GM19193 (cell line): Measurements from ENCODE around the gene PTPRH.

ENCODE experiments used
- POLR2A ChIP-seq: IDR thresholded peaks from 4 replicates; pipeline ENCODE4 v1.6.1; 2011; ENCODE audit not compliant: insufficient read depth, insufficient read length; ENCODE audit errors: extremely low read depth

PTPRH gene

DNA sequence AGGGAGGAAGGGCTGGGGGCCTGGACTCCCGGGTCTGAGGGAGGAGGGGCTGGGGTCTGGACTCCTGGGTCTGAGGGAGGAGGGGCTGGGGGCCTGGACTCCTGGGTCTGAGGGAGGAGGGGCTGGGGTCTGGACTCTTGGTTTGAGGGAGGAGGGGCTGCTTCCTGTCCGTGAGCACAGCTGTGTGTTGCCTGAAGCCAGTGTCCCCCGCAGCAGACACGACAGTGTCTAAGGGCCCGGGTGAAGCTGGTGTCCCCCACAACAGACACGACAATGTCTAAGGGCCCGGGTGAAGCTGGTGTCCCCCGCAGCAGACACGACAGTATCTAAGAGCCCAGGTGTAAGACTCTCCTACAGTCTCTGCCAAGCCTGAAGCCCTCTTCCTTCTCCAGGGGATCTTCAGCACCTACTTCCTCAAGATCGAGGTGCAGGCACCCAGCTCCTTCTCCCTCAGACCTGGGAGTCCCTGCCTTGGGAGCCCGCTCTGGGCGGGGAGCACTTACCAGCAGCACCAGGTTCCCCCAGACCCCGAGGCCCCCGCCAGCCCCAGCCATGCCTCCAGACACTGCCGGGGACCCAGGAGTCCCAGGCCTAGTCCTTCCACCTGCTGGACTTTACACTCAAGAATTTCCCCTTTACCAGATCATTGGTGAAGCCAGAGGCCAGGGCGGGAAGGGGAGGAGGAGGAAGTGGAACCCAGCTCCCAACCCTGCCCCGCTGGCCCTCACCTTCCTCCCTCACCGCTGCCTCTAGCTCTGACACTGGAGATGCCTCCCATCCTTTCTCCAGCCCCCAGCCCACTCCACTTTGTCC is at the start of gene PTPRH:
TSS of gene PTPRH (minus strand) at position 622 of the 813 bp plus-strand sequence. CDS start at position 554, 68 bp downstream.
- TF ChIP-seq POLR2A = no peak

DNA sequence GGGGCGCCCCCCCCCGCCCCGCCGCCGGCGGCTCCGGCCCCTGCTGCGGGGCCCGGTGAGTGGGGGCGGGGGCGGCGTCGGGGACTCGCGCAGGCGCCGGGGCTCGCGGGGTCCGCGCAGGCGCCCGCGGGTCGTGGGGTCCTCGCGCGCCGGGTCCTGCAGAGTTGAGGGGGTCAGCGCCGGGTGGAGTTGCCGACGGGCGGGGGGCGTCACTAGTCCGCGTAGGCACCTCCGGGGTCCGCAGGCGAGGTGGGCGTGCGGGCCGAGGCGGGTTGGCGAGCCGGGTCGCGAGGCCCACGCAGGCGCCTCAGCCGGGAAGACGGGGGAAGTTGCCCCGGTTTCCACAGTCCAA is 49.2 kb upstream of the PTPRH start:
- no peak for TF ChIP-seq POLR2A

- no peak for TF ChIP-seq POLR2A
These were observed 48.4 kb upstream of the PTPRH start for GRCh38 chr19:55257461-55258420.

- TF ChIP-seq POLR2A = no peak
These were observed 47.5 kb upstream of the PTPRH start for GRCh38 chr19:55256562-55257460.

GRCh38 chr19:55255618-55256423 is 46.5 kb upstream of the PTPRH start:
- TF ChIP-seq POLR2A = peak; percentile 1

GRCh38 chr19:55254625-55254977 is 45.3 kb upstream of the PTPRH start:
- peak; percentile 3 for TF ChIP-seq POLR2A

DNA sequence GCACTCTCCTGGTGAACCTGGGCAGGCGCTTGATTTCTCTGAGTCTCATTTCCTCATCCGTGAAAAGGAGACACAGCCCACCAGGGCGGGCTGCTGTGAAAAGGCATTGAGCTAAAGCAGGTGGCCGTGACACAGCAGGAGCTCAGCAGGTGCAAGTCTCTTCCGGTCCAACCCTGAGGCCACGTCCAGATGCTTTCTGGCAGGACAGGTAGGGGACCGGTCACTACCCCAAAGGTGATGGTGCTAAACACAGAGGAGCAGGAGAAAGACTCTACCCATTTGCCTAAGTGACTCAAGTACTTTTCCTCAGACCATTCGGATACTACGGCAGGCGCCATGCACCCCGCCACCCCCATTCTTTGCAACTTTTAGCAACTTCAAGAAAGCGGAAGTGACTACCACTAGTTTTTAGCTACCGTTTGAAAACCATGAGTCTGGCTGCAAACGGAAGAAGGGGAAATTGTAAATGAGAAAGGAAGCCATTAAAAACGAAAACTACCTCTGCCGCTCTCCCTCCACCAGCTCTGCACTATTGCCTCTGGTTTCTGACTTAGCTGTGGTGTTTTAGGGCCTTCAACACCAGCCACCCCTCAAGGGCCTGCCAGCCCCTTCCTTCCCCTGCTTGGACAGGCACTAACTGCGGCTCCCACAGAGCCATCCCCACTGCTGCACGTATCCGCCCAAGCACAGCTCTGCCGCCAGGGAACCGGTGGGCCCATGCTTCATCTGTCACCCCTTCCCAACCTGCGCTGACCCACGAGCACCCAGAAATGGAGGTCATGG is 44.7 kb upstream of the PTPRH start:
- TF ChIP-seq POLR2A = peak; percentile 54

GRCh38 chr19:55252760-55253663 is 43.7 kb upstream of the PTPRH start:
- no peak for TF ChIP-seq POLR2A

DNA sequence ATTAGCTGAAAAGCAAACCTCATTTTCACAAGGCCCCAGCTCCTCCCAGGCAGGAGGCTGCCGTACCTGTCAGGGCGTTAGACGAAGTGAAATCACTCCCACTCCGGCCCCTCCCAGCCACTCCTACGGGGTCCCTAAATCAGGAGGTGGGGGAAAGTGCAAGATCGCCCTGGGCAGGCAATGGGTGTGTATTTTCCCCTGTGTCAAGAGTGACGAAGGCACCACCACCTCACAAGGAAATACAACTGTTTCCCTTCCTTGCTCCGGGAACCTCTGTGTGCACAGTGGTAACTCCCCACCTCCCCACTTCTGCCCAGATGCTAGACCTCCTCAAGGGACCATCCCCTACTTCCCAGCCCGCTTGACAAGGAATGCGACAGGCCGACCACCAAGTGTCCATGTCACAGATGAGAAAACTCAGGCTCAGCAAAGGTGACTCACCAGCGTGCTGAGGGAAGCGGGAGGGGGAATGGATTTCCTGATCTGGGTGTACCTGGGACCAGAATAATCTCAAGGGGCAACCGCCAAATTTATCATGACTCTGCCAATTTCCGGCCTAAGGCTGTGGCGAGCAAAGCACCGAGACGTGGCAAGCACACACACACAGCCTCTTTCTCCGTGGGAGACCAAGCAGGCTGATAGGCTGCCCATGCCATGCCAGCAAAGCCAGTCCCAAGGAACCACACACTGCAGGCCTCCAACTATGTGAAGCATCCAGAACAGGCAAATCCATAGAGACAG is 42.2 kb upstream of the PTPRH start:
- no peak for TF ChIP-seq POLR2A

DNA sequence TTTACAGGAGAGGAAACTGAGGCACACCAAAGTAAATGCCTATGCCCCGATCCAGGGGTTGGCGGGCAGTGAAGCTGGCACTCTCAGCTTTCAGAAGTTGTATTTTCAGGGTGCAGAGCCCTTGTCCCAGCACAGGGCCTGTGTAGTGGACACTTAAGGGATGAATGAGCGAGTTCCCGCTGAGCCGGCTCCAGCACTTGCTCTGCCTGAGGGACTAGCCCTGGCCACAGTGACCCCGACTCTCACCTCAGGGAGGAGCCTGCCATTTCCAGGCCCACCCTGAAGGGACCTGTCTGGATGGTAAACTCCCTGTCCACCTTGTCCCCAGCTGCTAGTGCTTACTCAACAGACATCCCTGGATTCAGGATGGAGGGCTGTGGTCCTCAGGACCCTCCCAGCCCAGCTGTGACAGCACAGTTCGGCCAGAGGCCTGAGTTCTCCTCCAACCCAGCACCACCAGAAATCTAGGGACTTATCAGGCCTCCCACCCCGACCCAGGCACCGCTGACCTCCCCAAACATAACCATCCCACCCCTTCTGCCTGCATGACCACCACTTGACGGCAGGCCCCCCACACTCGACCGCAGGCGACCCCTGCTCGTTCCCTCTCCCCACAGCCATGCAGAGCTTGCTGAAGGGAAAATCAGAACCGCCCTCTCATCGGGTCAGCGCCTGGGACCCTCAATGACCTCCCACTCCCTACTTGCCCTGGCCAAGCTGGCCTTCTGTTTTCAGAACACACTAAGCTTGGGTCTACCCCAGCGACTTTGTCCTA is 41.1 kb upstream of the PTPRH start:
- TF ChIP-seq POLR2A = no peak

DNA sequence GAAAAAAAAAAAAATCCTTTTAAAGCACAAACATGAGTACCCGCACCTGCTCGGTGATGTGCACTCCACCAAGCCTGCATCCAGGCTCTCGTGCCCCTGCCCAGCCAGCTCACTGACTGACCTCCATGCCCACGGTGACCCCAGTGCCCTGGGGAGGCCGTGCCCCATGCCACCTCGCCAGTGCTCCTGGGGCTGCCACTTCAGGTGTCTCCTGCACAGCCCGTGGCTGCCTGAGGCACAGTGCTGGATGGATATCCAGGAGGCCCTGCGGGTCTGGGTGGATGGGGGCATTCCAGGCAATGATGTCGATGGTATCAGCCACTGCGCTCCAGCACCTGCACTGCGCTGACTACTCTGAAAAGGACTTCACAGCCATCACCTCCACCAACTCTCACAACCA is 40.5 kb upstream of the PTPRH start:
- no peak for TF ChIP-seq POLR2A
